K562 treated with DMSO at 1 percent for 48 hours (cell line): Measurements from ENCODE around the gene FBXW11. TPM values are rescaled to one million over a fixed set of nuclear protein-coding genes. Genes with fewer than 3 reads are reported as not detected.

Experiments
- total RNA-seq: library from RNA; unstranded; fragments of 300-600 nt; gene quantifications from 2 replicates; pipeline ENCODE4 v1.2.3, GENCODE V29; 2022; ENCODE audit warnings: low replicate concordance; ENCODE audit errors: extremely low read depth

The FBXW11 gene
- total RNA-seq = not detected in 2 replicates

DNA sequence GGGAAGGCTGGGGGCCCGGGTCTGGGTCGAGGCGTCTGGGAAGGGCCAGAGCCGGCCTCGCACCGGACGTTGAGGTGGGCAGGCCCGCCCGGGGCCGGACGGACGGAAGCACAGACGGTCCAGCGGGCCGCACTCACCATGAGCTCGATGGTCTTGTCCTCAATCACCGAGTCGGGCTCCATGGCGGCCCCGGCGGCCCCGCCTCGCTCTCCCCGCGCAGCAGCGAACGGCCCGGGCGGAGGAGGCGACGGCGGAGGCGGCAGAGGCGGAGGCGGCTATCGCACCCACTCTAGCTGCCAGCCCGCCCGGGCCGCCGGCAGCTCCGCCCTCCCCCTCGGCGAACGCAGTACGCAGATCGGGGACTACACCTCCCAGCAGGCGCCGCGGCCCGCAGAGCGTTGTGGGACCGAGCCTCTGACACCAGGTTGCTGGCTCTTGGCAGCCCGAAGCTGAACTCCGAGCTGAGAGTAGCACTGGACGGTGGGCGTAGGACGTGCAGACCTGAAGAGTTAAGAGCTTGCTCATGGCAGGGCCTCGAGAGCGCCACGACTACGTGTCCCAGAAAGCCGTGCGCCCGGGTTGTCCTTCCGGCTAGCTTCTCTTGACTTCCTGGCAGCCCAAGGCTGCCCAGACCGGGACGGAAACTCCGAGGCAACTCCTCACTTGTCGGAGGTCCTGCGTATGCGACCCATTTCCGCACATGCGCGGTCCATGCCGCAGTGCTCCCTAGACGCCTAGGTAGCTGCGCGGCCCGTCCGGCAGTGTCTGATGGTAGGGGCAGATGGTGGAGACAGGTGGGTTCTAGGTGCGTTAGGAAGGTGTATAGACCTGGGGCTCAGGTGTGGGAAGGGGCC lies at the start of gene FBXW11:
Gene FBXW11, minus strand, starts transcription at position 318 of the 854 bp plus-strand sequence. Its CDS starts 136 bp downstream, at position 182.

Other genes starting within 250 kb of the FBXW11 start
- gene SMIM23, start 220.8 kb downstream of the FBXW11 start, total RNA-seq = not detected in 2 replicates
- gene STK10, start 181.6 kb upstream of the FBXW11 start, total RNA-seq = not detected in 2 replicates
- gene EFCAB9, start 187.5 kb upstream of the FBXW11 start, total RNA-seq = not detected in 2 replicates